HCT116 (cell line): ENCODE data around the gene TBC1D4. TPM values are rescaled to one million over a fixed set of nuclear protein-coding genes. Genes with fewer than 3 reads are reported as not detected.

ENCODE experiments used
- ATAC-seq: fragments of 200-7000 bp; cut with Tn5 transposase; 2 replicates; pipeline ENCODE4 v1.9.1; 2020; ENCODE audit warnings: mild to moderate bottlenecking, moderate library complexity
- BruUV-seq: library from RNA; stranded (reverse); fragments of 400-500 nt; replicated peaks from 2 replicates; lab custom pipeline; 2021; lab: Mats Ljungman, UMichigan
- CTCF ChIA-PET: fragments of 300-600 bp; sonication (Branson Sonifier 250); formaldehyde crosslinking; loops from one replicate; lab custom pipeline; 2021; ENCODE audit warnings: antibody characterized with exemption; lab: Charles Lee
- POLR2A ChIA-PET: fragments of 300-600, 350-600 bp; sonication (Branson Sonifier 250); formaldehyde crosslinking; loops from one replicate; lab custom pipeline; 2021; ENCODE audit warnings: antibody characterized with exemption; lab: Charles Lee
- RAD21 ChIA-PET, 2 experiments: fragments of 300-600 bp; sonication (Branson Sonifier 250); formaldehyde crosslinking; loops; one replicate each; lab custom pipeline; 2023; ENCODE audit warnings: low total read pairs in 2 of 2; ENCODE audit not compliant: uncharacterized antibody in 2 of 2, unreplicated experiment in 2 of 2, low non-redundant PET in 1 of 2; lab: Charles Lee
- DNase-seq: peaks from one replicate; pipeline ENCODE4 v3.0.0-alpha.2; 2010; ENCODE audit warnings: low read depth, low spot score
- H2AFZ ChIP-seq: fragments of 200-600 bp; shearing (Covaris generic), sonication (generic); 2 replicates; pipeline ENCODE4 v1.6.1; 2017; ENCODE audit warnings: low read depth, mixed run types, mixed read lengths, antibody characterized with exemption, low read length; ENCODE audit not compliant: poor library complexity, severe bottlenecking
- H3K27ac ChIP-seq: 2 replicates; pipeline ENCODE4 v1.5.1; 2012; ENCODE audit warnings: low read depth, low read length
- H3K27me3 ChIP-seq: fragments of 200-600 bp; sonication (generic); 2 replicates; pipeline ENCODE4 v1.6.1; 2016; ENCODE audit warnings: mixed run types, low read length, mixed read lengths; ENCODE audit not compliant: insufficient read depth
- H3K36me3 ChIP-seq, 2 experiments: fragments of 200-500 bp in 1 of 2; fragments of 200-600 bp in 1 of 2; sonication (Bioruptor generic) in 1 of 2; sonication (generic) in 1 of 2; 2 replicates each; pipeline versions ENCODE4 v1.5.1 to v1.6.1; 2014 to 2016; ENCODE audit warnings: low read length in 2 of 2, inconsistent platforms in 1 of 2, mixed read lengths in 1 of 2, mixed run types in 1 of 2; ENCODE audit not compliant: insufficient read depth in 2 of 2, control insufficient read depth in 1 of 2
- H3K4me1 ChIP-seq, 2 experiments: fragments of 200-600 bp in 1 of 2; sonication (generic) in 1 of 2; 2 replicates each; pipeline versions ENCODE4 v1.5.1 to v1.6.1; 2012 to 2017; ENCODE audit warnings: low read length in 2 of 2, inconsistent platforms in 1 of 2, mild to moderate bottlenecking in 1 of 2, mixed read lengths in 1 of 2, mixed run types in 1 of 2, moderate library complexity in 1 of 2; ENCODE audit not compliant: insufficient read depth in 2 of 2, control insufficient read depth in 1 of 2
- H3K4me2 ChIP-seq: fragments of 200-600 bp; sonication (generic); 2 replicates; pipeline ENCODE4 v1.6.1; 2017; ENCODE audit warnings: mixed run types, low read length, mixed read lengths
- H3K4me3 ChIP-seq, 2 experiments: fragments of 200-600 bp in 1 of 2; sonication (generic) in 1 of 2; replicated peaks in 1 of 2; 2 replicates each; pipeline ENCODE4 v1.5.1; 2011 to 2016; ENCODE audit warnings: low read length in 2 of 2, control low read depth in 1 of 2, low read depth in 1 of 2, mild to moderate bottlenecking in 1 of 2, mixed read lengths in 1 of 2, mixed run types in 1 of 2
- H3K79me2 ChIP-seq: fragments of 200-600 bp; sonication (generic); 2 replicates; pipeline ENCODE4 v1.6.1; 2017; ENCODE audit warnings: mild to moderate bottlenecking, mixed run types, low read length, moderate library complexity, mixed read lengths; ENCODE audit not compliant: insufficient read depth
- H3K9ac ChIP-seq: fragments of 200-600 bp; sonication (generic); 2 replicates; pipeline ENCODE4 v1.6.1; 2016; ENCODE audit warnings: low read length, mixed read lengths
- H3K9me2 ChIP-seq: fragments of 200-600 bp; sonication (generic), shearing (Covaris generic); 2 replicates; pipeline ENCODE4 v1.6.1; 2017; ENCODE audit warnings: mixed run types, mild to moderate bottlenecking, moderate library complexity; ENCODE audit not compliant: insufficient read depth
- H3K9me3 ChIP-seq, 2 experiments: fragments of 200-500 bp in 1 of 2; fragments of 200-600 bp in 1 of 2; sonication (Bioruptor generic) in 1 of 2; sonication (generic) in 1 of 2; 2 replicates each; pipeline ENCODE4 v1.6.1; 2014 to 2017; ENCODE audit warnings: low read length in 2 of 2, mixed read lengths in 2 of 2, inconsistent platforms in 1 of 2, low read depth in 1 of 2, mild to moderate bottlenecking in 1 of 2, mixed run types in 1 of 2, moderate library complexity in 1 of 2; ENCODE audit not compliant: control insufficient read depth in 1 of 2, insufficient read depth in 1 of 2
- H4K20me1 ChIP-seq: fragments of 200-600 bp; sonication (generic), shearing (Covaris generic); 2 replicates; pipeline ENCODE4 v1.6.1; 2017; ENCODE audit warnings: mixed run types, mild to moderate bottlenecking, moderate library complexity; ENCODE audit not compliant: insufficient read depth
- CTCF ChIP-seq, 3 experiments: fragments of 200-600 bp in 1 of 3; sonication (generic) in 1 of 3; IDR thresholded peaks in 2 of 3; conservative IDR thresholded peaks in 1 of 3; 2 replicates each; pipeline ENCODE4 v1.5.1; 2012 to 2017; ENCODE audit warnings: low read depth in 2 of 3, low read length in 2 of 3, antibody characterized with exemption in 1 of 3, borderline replicate concordance in 1 of 3, control low read depth in 1 of 3, mild to moderate bottlenecking in 1 of 3, mixed read lengths in 1 of 3, mixed run types in 1 of 3, moderate library complexity in 1 of 3; ENCODE audit not compliant: insufficient read depth in 1 of 3
- POLR2AphosphoS5 ChIP-seq: IDR thresholded peaks from 2 replicates; pipeline ENCODE4 v1.6.1; 2011; ENCODE audit warnings: mild to moderate bottlenecking, low read depth, low read length, moderate library complexity
- SIN3A ChIP-seq: IDR thresholded peaks from 2 replicates; pipeline ENCODE4 v1.6.1; 2012; ENCODE audit warnings: low read depth
- SP1 ChIP-seq: IDR thresholded peaks from 2 replicates; pipeline ENCODE4 v1.6.1; 2012; ENCODE audit warnings: low read depth
- SRF ChIP-seq: IDR thresholded peaks from 2 replicates; pipeline ENCODE4 v1.6.1; 2012; ENCODE audit warnings: low read depth
- intact Hi-C: fragments of 100-400 bp; cut with micrococcal nuclease; formaldehyde crosslinking; loops from 2 replicates; pipeline ENCODE4 v1.10.0; 2022
- total RNA-seq: library from RNA; stranded (reverse); gene quantifications from one replicate; pipeline ENCODE4 v1.2.1, GENCODE V29; 2021; ENCODE audit not compliant: unreplicated experiment
- TF ChIP-seq, protein P1 (sequence below): IDR thresholded peaks from 2 replicates; pipeline ENCODE4 v1.6.1; 2012

TBC1D4 gene
- total RNA-seq, 1 experiment from 2014 or later, result 24.6 TPM

GRCh38 chr13:75299913-75300862, 181.8 kb downstream of the TBC1D4 start:
- RAD21 ChIA-PET, result no interaction called here
- Histone ChIP-seq H3K4me1 (no peaks in the 10 kb centered on the region), H3K4me3 (no peak overlapping the region), H3K9me3 (no peaks in the 10 kb centered on the region), H3K9me2 (no peaks in the 10 kb centered on the region), H2AFZ (no peak overlapping the region), H3K27me3 (no peaks in the 10 kb centered on the region), H3K9ac (no peak overlapping the region), H3K4me2 (no peak overlapping the region), H3K36me3 (peaks cover 0 to 2% of the 10 kb centered on the region in 2 experiments; a peak in 1 of 4 replicates), H3K27ac (no peak overlapping the region), H4K20me1 (no peaks in the 10 kb centered on the region), H3K79me2 (no peaks in the 10 kb centered on the region)
- no peak for ATAC-seq
- CTCF ChIA-PET, result no interaction called here
- TF ChIP-seq POLR2AphosphoS5, result no peak
- no peak for TF ChIP-seq CTCF (IDR thresholded peaks at IDR 0.05 in 2 of 3, conservative IDR thresholded peaks at IDR 0.05 in 1 of 3; ENCODE audit: borderline replicate concordance in 1 of 3, insufficient read depth in 1 of 3, low read depth in 2 of 3, low read length in 2 of 3)
- TF ChIP-seq SP1, result no peak
- TF ChIP-seq, protein P1, sequence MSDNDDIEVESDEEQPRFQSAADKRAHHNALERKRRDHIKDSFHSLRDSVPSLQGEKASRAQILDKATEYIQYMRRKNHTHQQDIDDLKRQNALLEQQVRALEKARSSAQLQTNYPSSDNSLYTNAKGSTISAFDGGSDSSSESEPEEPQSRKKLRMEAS, result no peak
- TF ChIP-seq SIN3A, result no peak
- TF ChIP-seq SRF, result no peak
- POLR2A ChIA-PET, result no interaction called here
- intact Hi-C loops, result no loop called here
- no peak for DNase-seq
- no TSS peak for BruUV-seq
